GM21737 (cell line): Measurements from ENCODE around the gene CACNA1D.
"Not testable (repeated sequence)": the region's sequence is repeated elsewhere in the genome, so short reads cannot be mapped to it uniquely, and the experiment has no call there.

Experiments used
- ATAC-seq: cut with Tn5 transposase; IDR thresholded peaks from one replicate; pipeline ENCODE4 v1.9.1; 2021; ENCODE audit warnings: mild to moderate bottlenecking, moderate library complexity; ENCODE audit not compliant: unreplicated experiment

Gene CACNA1D

DNA sequence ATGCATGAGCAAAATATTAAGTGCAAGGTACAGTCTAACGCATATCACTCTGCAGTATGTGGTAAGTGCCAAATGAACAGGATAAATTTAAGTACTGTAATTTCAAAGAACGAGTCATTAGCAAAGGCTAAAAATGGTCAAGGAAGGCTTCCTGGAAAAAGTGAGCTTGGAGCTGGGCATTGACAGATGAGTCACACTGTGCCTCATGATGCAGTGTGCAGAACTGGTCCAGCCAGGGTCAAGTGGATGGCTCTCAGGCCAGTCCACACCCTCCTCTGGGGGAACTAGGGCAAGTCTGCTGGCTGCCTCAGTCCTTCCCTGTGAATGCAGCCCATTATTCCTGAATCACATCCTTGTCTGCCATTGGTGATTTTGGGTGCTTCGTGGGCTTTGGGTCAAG is 76.3 kb downstream of the CACNA1D start:
- ATAC-seq = no peak

DNA sequence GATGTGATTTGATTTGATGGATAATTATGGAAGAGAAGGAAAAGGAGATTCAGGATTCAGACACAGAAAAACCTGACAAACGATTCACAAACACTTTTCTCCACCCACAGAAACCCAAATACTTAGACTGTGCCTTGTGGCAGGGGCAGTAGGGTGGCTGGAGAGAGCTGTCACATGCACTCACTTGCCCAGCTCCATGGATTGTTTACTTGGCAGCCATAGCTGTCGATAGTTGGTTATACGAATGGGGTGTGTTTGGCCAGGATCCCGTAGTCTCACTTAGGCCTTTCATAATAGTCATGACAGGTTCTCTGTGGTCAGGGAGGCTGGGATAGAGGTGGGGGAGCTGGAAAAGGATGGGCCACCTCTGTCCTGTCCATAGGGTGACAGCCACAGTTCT is 76.9 kb downstream of the CACNA1D start:
- no peak for ATAC-seq

DNA sequence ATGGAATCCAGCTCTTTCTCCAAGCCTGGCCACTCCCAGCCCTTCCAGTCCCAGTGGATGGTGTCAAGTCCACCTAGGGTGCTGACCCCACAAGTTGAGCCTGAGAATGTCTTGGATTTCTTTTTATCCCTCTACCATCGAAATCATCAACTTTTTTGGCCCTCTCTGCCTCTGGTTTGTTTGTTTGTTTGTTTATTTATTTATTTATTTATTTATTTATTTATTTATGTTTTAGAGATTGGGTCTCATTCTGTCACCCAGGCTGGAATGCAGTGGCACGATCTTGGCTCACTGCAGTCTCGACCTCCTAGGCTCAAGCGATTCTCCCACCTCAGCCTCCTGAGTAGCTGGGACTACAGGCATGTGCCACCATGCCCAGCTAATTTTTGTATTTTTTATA is 77.8 kb downstream of the CACNA1D start:
- not testable (repeated sequence) for ATAC-seq

DNA sequence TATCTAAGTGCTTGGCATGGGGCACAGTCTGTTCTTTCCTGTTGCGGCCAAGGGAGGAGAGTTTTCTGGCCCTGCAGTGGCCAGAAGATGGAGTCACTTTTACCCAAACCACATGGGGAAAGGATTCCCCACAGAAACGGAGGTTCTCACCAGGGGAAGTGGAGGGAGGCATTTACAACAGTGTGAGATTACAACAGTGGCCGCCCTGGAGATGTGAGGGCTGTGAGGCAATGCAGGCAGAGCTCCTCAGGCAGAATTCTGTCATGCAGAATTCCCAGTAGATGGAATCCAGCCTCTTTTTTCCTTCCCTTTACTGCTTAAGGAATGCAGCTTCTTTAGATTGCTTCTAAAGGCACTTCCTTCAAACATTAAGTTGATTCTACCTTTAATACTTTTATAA is 83.1 kb downstream of the CACNA1D start:
- ATAC-seq = no peak

DNA sequence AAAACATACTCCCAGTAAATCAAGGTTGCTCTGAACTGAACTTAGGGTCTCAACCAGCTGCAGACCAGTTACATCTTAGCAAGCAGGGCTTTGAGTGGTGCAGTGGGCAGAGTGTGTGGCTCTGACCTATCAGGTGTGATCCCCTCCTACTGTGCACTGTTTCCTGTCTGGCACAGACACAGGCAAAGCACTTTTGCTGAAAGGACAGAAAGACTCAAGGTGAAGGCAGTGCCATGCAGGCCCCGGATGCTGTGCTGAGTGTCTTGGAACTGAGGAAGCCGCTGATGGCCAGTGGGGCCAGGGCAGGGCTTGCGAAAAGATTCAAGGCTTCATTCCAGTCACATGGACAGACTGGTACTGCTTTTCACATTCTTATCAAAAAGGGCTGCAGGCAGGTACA is 85.2 kb downstream of the CACNA1D start:
- ATAC-seq = no peak

DNA sequence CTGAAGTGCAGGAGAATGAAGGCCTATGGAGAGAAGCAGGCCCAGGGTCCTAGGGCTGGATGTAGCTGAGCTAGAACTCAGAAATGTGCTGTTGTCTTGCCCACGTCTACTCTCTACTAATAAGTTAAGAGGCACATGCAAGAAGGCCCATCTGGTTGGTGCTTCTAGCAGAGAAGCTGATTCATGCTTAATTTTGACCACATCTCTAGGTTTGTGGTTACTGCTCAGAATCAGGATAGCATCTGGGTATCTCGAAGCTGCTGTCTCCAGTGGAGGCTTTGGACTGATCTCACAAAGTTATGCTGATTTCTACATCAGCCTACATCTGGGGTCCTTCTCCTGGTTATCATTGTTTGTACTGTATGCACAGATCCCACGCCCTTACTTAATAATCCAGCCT is 87.3 kb downstream of the CACNA1D start:
- no peak for ATAC-seq

DNA sequence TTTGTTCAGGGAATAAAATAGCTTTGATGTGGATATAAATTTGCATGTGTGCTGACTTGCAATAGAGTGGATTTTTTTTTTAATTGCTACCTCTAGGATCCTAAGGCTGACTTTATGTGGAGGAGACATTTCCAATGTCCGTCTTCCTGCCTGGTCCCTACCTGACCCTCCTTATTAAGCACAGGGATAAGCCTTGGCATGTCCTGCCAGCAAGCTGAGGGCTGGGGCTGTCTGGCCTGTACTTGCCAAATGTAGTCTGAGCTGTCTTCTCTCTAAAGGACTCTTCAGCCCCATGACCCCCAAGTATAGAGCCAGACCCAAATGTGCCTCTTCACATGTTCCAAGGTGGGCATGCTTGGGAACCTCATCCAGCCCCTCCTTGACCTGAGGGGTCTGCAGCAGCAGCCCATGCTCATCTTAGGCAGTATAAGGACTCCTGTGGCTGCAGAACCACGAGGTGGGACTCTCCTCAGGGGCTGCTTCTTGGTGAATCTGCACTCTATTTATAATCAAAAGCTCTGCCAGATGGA is 88.8 kb downstream of the CACNA1D start:
- ATAC-seq = no peak

DNA sequence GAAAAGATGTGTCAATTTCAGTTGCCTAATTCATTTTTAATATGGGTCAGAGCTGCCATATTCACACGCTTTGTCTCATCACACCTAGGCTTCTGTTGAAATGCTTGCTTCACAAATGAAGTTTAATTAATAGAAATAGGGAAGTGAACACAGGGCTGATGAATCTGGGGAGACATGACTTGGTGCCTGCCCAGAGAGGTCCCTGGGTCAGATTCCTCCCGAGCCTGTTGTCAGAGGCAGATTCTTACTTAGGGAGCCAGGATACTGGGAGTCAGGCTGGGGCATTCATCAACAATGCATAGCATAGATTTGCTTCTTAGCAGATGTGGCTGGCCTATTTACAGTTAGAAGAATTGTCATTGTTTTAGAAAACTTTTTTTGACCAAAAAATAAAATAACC is 90.6 kb downstream of the CACNA1D start:
- ATAC-seq = no peak

DNA sequence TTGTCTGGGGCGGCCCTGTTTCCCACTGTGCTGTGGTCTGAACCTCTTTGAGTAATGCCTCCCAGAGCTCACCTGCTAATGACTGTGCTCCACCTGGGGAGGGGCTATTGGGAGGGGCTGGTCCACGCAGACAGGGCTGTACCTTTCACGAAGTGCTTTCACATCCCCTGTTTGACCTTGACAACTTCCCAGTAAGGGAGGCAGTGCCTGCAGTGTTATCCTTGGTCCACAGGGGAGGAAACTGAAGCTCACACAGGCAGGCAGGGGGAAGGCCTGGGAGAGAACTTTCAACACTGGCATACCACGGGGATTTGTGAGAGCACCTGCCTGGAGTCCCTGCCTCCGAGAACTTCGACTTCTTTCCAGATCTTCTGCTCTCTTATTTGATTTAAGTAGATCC is 91.2 kb downstream of the CACNA1D start:
- ATAC-seq = no peak

DNA sequence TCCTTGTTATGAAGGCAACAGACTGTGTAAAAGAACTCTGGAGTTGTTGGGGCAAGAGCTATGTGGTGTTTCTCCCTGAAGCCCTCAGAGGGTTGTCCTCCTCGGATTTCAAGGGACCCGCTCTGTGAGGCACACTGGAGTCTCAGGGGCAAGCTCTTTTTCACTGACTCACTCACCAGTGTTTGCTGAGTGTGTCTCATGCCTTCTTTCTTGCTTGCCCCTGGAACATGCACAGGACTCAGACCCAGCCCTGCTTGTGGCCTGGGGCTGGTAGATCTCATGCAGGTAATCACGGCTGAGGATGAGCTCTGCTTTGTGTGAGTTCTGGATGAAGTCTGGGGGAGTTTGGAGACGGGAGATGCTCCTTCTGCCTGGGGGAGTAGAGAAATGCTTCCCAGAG is 93.7 kb downstream of the CACNA1D start:
- no peak for ATAC-seq

DNA sequence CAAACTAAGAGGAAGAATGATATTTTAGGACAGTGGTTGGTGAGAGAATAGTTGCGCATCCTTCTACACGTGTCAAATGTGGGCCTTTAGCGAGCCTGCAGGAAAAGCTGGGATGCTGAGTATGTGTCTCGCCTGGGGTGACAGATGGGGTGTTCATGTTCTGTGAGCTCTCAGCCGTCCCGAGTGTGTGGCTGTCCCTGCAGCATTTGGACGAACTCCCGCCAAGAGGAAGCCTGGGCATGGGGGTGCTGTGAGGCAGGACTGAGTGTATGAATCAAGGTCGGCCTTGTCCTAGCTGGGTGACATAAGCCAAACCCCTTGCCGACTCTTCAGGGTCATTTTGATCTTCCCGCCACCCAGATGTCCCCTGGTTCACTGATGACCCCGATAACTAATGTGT is 94.8 kb downstream of the CACNA1D start:
- ATAC-seq = no peak

DNA sequence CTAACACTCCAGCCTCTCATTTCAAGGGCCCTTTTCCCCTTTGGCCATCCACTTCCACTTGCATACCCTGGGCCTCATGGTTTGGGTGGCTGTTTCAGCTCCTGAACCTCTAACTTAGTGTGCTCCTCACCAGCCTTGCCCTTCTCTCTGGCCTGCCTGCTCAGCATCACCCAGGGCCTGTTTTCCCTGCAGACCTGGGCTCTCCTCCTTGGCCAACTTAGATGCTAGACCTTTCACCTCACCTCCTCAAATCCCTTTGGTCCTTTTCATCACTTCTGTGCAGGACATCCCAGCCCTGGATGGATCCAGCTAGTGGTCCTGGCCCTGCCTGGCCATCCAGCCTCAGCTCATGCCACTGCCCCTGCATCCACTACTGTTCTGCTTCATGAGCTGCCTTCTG is 95.4 kb downstream of the CACNA1D start:
- no peak for ATAC-seq

DNA sequence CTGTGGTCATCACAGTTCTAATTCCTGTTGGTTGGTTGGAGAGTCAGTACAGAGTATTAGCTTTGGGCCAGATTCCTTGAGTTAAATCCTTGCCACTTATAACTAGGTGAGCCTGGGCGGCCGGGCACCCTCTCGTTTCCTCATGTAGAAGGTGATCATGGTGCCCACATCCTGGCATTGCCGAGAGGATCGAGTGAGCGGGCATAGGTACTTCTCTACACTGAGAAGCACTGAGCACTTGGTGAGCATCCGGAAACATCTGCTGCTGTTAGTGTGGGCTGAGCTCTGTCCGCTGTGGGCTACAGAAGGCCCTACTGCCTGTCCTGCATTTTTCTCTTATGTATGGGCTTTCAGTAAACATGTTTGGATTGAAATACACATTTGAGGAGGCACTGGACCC is 96.2 kb downstream of the CACNA1D start:
- no peak for ATAC-seq

DNA sequence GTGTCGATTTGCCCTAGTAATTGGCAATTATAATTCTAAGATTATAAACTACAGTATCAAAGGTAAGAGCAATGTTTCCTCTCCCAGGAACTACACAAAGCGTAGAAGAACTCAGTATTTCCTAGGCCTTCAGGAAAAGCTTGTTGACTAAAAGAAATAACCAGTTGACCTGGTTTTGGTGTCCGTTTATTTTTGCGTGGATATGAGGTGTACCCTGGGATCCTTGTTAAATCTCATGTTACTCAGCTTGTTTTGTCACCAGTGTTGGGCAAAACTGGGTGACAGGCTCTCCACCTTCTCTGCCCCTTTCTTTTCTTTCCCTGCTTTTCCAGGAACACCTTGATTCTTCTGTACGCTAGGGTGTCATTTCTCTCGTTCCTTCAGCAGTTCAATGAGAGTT is 97.2 kb downstream of the CACNA1D start:
- no peak for ATAC-seq

DNA sequence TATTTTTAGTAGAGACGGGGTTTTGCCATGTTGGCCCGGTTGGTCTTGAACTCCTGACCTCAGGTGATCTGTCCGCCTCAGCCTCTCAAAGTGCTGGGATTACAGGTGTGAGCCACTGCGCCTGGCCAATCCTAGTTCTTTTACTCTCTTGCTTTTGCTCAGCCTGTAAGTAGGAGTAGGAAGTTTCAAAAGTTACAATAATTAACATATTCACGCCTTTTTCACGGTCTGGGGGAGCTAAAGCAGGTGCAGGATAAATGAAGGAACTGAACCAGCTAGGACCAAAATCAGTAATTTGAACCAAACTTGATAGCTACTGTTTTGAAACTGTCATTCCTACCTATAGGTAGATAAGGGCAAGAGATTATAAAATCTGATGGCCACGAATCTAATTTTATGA is 98.5 kb downstream of the CACNA1D start:
- no peak for ATAC-seq

DNA sequence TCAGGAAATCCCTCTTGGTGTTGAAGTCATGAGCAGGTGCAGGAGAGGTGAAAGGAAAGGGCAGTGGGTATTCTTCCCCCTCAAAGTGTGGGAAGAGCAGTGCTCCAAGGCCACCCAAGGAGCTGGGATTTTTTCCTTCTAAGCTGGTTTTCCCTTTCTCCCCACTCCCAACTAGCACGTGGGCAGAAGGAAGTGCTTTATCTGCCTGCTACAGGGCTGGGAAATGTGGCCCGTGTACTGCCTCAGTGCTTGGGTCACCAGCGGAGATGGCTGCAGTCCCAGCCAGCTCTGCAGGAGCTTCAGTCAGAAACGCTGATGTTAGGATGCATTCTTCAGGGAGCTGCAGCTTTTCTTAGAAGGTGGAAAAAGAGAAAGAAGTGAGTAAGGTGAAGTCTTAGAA is 99.2 kb downstream of the CACNA1D start:
- no peak for ATAC-seq

DNA sequence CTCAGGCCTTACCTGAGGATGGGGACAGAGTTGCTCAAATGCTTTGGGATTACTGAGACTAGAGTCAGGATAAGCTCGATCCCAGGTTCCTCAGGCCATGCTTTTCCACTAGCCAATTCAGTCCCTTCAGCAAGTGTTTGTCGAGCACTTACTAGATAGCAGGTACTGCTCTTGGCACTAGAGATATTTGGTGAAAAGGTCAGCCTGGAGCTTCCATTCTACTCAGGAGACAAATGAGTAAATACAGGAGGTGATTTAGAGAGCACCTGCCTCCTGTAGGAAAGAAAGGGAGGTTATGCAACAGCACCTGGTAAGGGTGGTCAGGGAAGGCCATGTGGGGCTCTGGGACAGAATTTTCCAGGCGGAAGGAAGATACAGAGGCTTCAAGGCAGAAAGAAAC is 99.9 kb downstream of the CACNA1D start:
- ATAC-seq = no peak

DNA sequence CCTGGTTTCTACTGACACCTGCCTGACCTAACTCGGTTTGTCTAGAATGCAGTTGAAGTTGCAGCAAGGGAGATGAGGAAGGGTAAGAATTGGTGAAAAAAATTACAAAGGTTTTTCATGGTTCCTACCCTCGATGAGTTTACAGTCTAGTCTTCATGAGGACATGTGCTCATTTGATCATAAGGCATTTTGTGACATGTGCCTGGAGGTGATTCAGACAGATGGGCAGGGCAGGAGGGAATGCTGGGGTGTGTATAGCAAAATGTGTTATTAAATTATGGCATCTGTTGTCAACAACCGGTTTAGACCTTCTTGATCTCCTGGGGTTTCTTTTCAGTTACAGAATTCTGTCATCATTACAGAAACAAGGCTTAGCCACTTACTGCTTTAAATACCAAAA is 101.2 kb downstream of the CACNA1D start:
- ATAC-seq = no peak

DNA sequence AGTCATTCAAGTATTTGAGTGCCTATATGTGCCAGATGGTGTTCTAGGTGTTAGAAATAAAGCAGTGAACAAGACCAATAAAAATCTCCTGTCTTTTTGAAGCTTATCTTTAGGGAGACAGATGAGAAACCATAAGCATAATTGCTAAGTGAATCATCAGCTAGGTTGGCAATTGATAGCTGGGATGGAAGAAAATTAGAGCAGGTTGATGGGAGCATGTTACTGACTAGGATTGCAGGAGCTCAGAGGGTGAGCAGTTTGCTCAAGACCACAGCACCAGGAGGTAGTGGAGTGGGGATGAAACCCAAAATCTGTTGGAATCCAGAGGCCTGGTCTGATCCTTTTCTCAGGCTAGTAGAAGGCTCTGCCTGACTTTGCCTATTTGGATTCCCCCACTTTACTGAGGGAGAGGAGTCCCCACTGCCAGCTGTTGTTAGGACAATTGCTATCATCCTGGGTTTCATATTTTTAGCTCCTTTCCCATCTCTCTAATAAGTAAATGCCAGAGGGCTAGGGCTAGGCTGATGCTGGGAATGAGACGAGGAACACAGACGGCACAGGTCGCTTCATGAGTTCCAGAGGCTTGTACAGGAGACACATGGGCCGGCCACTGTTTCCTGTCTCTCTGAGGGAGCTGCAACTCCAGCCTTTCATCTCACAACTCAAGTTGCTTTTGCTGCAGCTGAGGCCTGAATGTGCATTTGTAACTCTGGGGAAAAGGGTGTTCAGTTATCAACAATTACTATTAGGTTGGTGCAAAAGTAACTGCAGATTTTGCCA is 102.9 kb downstream of the CACNA1D start:
- ATAC-seq = no peak

DNA sequence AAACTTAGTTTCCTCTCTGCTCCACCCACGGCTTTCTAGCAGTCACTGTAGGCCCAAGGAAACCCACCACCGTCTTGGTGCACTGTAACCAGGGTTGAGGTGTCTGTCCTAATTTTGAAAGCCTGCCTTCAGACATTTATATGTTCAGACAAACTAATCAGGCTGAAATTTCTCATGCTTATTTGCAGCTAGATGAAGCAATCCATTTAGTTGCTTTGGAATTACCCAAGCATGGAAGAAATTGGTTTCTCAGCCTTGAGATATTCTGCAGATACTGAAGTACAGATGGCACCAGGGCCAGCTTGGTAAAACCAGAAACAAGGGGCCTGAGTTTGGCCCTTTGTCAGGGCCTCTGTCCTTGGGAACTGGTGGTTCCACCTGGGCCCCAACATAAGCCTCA is 105.4 kb downstream of the CACNA1D start:
- no peak for ATAC-seq

DNA sequence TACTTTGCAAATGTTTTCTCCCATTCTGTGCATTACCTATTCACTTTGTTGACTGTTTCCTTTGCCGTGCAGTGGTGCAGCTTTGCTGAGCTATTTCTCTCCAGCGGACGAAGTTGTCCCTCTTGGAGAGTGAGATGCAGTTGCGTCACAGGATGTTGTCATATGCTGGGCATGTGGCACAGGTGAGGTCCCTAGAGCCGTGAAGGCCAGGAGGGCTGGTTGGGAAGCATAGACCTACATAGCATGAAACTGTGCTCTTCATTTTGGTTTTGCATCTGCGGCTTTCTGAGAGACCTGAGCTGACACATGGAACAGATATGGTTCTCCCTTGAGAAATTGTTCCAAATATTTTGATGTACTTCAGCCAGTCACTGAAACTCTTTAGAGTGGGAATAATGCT is 108.5 kb downstream of the CACNA1D start:
- no peak for ATAC-seq

DNA sequence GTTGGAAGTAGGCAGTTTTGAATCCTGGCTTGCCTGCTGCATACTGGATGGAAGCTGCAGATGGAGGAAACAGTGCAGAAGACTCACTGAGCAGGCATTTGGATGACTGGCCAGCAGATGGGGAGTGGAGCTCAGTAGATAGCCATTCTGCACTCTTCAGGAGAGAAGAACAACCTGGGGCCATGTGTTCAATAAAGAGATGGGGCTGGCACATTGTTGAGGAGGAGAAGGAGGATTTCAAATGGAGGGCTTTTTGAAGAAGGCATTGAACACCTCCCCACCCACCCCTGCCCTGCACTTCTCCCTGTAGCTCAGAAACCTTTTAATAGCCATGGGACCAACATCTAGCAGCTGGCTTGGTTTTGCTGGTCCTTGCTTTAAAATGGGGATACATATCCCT is 109.8 kb downstream of the CACNA1D start:
- no peak for ATAC-seq

DNA sequence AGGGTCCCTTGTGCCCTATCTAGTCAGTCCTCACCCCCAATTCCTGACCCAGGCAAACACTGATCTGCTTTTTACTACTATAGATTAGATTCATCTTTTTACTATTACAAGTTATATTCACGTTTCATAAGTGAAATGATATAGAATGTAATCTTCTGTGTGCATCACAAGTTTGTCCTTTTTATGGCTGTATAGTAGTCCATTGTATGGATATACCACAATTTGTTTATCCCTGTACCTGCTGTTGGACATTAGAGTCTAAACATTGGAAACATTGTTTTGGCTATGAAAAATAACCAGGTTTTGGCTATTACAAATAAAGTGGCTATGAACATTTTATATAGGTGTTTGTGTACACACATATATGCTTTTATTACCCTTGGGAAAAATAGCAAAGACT is 112.4 kb downstream of the CACNA1D start:
- ATAC-seq = no peak
